ENCODE data around the gene PREPL. TPM values are rescaled to one million over a fixed set of nuclear protein-coding genes. Genes with fewer than 3 reads are reported as not detected.

PREPL gene
- total RNA-seq, 6 experiments from 2014 or later, result 13.6 to 20.8 (median 19.6) TPM

- DNase-seq, result peak in 2 of 3 donors; percentile 47 to 61
- ATAC-seq, result peak; percentile 30 to 49 (median 42)
- Histone ChIP-seq H3K36me3 (no peaks in the 10 kb centered on the region), H3K4me3 (peak overlapping the region; percentile 76 to 92 (median 81)), H3K27ac (peak overlapping the region; percentile 96 to 99 (median 97)), H3K27me3 (no peaks in the 10 kb centered on the region), H3K4me1 (peaks cover 0 to 14% (median 7%) of the 10 kb centered on the region in 4 donors), H3K9me3 (no peaks in the 10 kb centered on the region)
- WGBS (ENCODE audit: insufficient coverage, low coverage, low lambda C conversion rate, missing lambda C conversion rate), result under 1% methylated on average over 25 of the region's 32 CpGs
- intact Hi-C loops (cut with DNase I), result no loop called here
- TF ChIP-seq POLR2A (IDR thresholded peaks at IDR 0.05) (no peak), CTCF (IDR thresholded peaks at IDR 0.05) (no peak)
Observed at GRCh38 chr2:44362207-44363015, 1.1 kb upstream of the PREPL start.

GRCh38 chr2:44360749-44361329 is 455 bp downstream of the PREPL start:
- Histone ChIP-seq H3K27ac (peak overlapping the region; percentile 96 to 99 (median 97)), H3K4me3 (peak overlapping the region; percentile 76 to 92 (median 81)), H3K4me1 (peaks cover 0 to 14% (median 7%) of the 10 kb centered on the region in 4 donors), H3K36me3 (no peaks in the 10 kb centered on the region), H3K27me3 (no peaks in the 10 kb centered on the region), H3K9me3 (no peaks in the 10 kb centered on the region)
- WGBS (ENCODE audit: insufficient coverage, low coverage, low lambda C conversion rate, missing lambda C conversion rate), result 0% methylated on average over 19 of the region's 19 CpGs
- peak in 1 of 3 donors; percentile 60 for DNase-seq
- TF ChIP-seq POLR2A (IDR thresholded peaks at IDR 0.05) (no peak), CTCF (IDR thresholded peaks at IDR 0.05) (no peak)
- intact Hi-C loops (cut with DNase I), result no loop called here
- ATAC-seq, result peak; percentile 25 to 48 (median 30)

- intact Hi-C loops (cut with DNase I), result no loop called here
- no peak for TF ChIP-seq CTCF (IDR thresholded peaks at IDR 0.05)
- no peak for TF ChIP-seq POLR2A (IDR thresholded peaks at IDR 0.05)
- no peaks in the 10 kb centered on the region for H3K27me3 ChIP-seq
- H3K4me1 ChIP-seq, result peaks cover 0 to 14% (median 7%) of the 10 kb centered on the region in 4 donors
- ATAC-seq (no peak), DNase-seq (peak in 1 of 3 donors; percentile 35)
- no peak overlapping the region for H3K27ac ChIP-seq
- WGBS (ENCODE audit: insufficient coverage, low coverage, low lambda C conversion rate, missing lambda C conversion rate), result 49% methylated on average over 3 of the region's 3 CpGs
- no peaks in the 10 kb centered on the region for H3K36me3 ChIP-seq
- no peaks in the 10 kb centered on the region for H3K9me3 ChIP-seq
- H3K4me3 ChIP-seq, result no peak overlapping the region
Observed at GRCh38 chr2:44358503-44358902, 2.8 kb downstream of the PREPL start.

- DNase-seq, result no peak
- WGBS (ENCODE audit: insufficient coverage, low coverage, low lambda C conversion rate, missing lambda C conversion rate), result 93% methylated on average over 6 of the region's 6 CpGs
- Histone ChIP-seq H3K27me3 (no peaks in the 10 kb centered on the region), H3K4me1 (peaks cover 0 to 4% (median 0%) of the 10 kb centered on the region in 4 donors), H3K36me3 (no peaks in the 10 kb centered on the region), H3K9me3 (no peaks in the 10 kb centered on the region), H3K4me3 (no peak overlapping the region), H3K27ac (no peak overlapping the region)
- ATAC-seq, result no peak
- no peak for TF ChIP-seq POLR2A (IDR thresholded peaks at IDR 0.05)
- intact Hi-C loops (cut with DNase I), result no loop called here
Observed at GRCh38 chr2:44354761-44355160, 6.5 kb downstream of the PREPL start.

DNA sequence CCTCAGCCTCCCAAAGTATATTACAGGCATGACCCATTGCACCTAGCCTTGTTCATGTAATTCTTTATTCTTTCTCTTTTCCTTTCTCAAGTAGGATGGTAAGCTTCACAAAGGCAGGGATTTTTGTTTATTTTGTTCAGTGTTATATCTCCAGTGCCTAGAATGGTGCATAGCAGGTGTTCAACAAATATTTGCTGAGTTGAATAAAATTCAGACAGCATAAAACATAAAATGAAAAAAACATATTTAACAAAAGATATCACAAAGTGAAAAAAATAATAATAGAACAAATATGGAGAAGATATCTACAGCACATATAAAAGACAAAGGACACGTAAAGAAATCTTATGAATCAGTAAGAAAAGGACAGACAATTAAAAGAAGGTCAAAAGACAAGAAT is 8.8 kb downstream of the PREPL start:
- H3K9me3 ChIP-seq, result no peaks in the 10 kb centered on the region
- TF ChIP-seq POLR2A (IDR thresholded peaks at IDR 0.05) (no peak), CTCF (IDR thresholded peaks at IDR 0.05) (no peak)
- H3K36me3 ChIP-seq, result no peaks in the 10 kb centered on the region
- H3K27me3 ChIP-seq, result no peaks in the 10 kb centered on the region
- H3K27ac ChIP-seq, result no peak overlapping the region
- WGBS (ENCODE audit: insufficient coverage, low coverage, low lambda C conversion rate, missing lambda C conversion rate), result 100% methylated on average over 1 of the region's 1 CpG
- intact Hi-C loops (cut with DNase I), result no loop called here
- ATAC-seq, result no peak
- no peaks in the 10 kb centered on the region for H3K4me1 ChIP-seq
- H3K4me3 ChIP-seq, result no peak overlapping the region
- DNase-seq, result no peak

Measured in right lobe of liver (tissue), 6 donors.